OCI-LY1 (cell line): ENCODE data around the gene LPCAT3.

Experiments used
- H2AFZ ChIP-seq: fragments of 200-600 bp; sonication (generic), shearing (Covaris generic); 2 replicates; pipeline ENCODE4 v1.6.0; 2014; ENCODE audit warnings: antibody characterized with exemption, mild to moderate bottlenecking, low read length
- H3F3A ChIP-seq: fragments of 200-600 bp; sonication (generic), shearing (Covaris generic); 2 replicates; pipeline ENCODE4 v1.6.0; 2014; ENCODE audit warnings: mild to moderate bottlenecking, antibody characterized with exemption, low read length, moderate library complexity; ENCODE audit not compliant: insufficient read depth
- H3K27ac ChIP-seq: fragments of 200-600 bp; sonication (generic); 2 replicates; pipeline ENCODE4 v1.5.1; 2014; ENCODE audit warnings: low read length, mixed run types, mild to moderate bottlenecking, low read depth; ENCODE audit not compliant: poor library complexity, severe bottlenecking
- H3K27me3 ChIP-seq: fragments of 200-600 bp; sonication (generic); 2 replicates; pipeline ENCODE4 v1.6.0; 2014; ENCODE audit warnings: antibody characterized with exemption, mild to moderate bottlenecking, low read length, moderate library complexity; ENCODE audit not compliant: insufficient read depth
- H3K36me3 ChIP-seq: fragments of 200-600 bp; sonication (generic); 2 replicates; pipeline ENCODE4 v1.6.1; 2014; ENCODE audit warnings: mild to moderate bottlenecking, antibody characterized with exemption, low read length, moderate library complexity, mixed read lengths; ENCODE audit not compliant: insufficient read depth
- H3K4me1 ChIP-seq: fragments of 200-600 bp; sonication (generic); 2 replicates; pipeline ENCODE4 v1.5.1; 2014; ENCODE audit warnings: mild to moderate bottlenecking, low read length, moderate library complexity; ENCODE audit not compliant: insufficient read depth, severe bottlenecking
- H3K4me2 ChIP-seq: fragments of 200-600 bp; sonication (generic), shearing (Covaris generic); 2 replicates; pipeline ENCODE4 v1.6.1; 2014; ENCODE audit warnings: low read length
- H3K4me3 ChIP-seq: fragments of 200-600 bp; sonication (generic); 2 replicates; pipeline ENCODE4 v1.5.1; 2014; ENCODE audit warnings: low read length, low read depth, mild to moderate bottlenecking, mixed read lengths; ENCODE audit not compliant: poor library complexity, severe bottlenecking
- H3K79me2 ChIP-seq: fragments of 200-600 bp; shearing (Covaris generic); 2 replicates; pipeline ENCODE4 v1.6.1; 2016; ENCODE audit warnings: mixed run types, low read length, mixed read lengths; ENCODE audit not compliant: insufficient read depth
- H3K9ac ChIP-seq: fragments of 200-600 bp; sonication (generic), shearing (Covaris generic); 2 replicates; pipeline ENCODE4 v1.6.1; 2014; ENCODE audit warnings: mild to moderate bottlenecking, low read length, mixed read lengths
- H3K9me2 ChIP-seq: fragments of 200-600 bp; sonication (generic), shearing (Covaris generic); 2 replicates; pipeline ENCODE4 v1.6.1; 2014; ENCODE audit warnings: low read depth, mild to moderate bottlenecking, low read length, mixed read lengths
- H3K9me3 ChIP-seq: fragments of 200-600 bp; shearing (Covaris generic); 2 replicates; pipeline ENCODE4 v1.6.1; 2014; ENCODE audit warnings: low read length, mixed read lengths
- H4K20me1 ChIP-seq: fragments of 200-600 bp; sonication (generic), shearing (Covaris generic); 2 replicates; pipeline ENCODE4 v1.6.0; 2016; ENCODE audit warnings: mild to moderate bottlenecking, low read length; ENCODE audit not compliant: insufficient read depth
- EZH2 ChIP-seq: fragments of 200-600 bp; sonication (generic), shearing (Covaris generic); IDR thresholded peaks from 2 replicates; pipeline ENCODE4 v1.8.0; 2017; ENCODE audit warnings: borderline replicate concordance, mixed run types, mild to moderate bottlenecking, antibody characterized with exemption, low read length, moderate library complexity, mixed read lengths
- TF ChIP-seq, protein P1 (sequence below): fragments of 200-600 bp; sonication (generic), shearing (Covaris generic); IDR thresholded peaks from 2 replicates; pipeline ENCODE4 v1.5.1; 2017; ENCODE audit warnings: mild to moderate bottlenecking, antibody characterized with exemption, low read length, moderate library complexity, mixed read lengths

The LPCAT3 gene

DNA sequence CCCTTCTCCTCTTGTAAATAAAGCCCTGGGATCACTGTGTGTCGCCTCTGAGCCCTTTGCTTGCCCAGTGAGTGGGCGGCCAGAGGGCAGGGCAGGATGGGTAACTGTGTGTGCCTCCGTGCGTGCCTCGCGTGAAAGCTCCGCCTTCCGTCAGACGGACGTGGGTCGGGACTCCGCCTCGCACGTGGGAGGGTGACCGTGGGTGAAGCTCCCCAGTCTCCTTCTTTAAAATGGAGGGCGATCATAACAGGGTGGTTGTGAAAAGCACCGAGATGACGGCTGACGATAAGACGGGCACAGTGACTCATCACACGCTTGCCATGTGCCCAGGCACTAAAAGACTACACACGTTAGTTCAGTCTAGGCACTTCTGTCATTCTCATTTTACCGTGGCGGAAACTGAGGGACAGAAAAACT lies 57.0 kb downstream of the LPCAT3 start:
- no peak for TF ChIP-seq EZH2
- TF ChIP-seq, protein P1, sequence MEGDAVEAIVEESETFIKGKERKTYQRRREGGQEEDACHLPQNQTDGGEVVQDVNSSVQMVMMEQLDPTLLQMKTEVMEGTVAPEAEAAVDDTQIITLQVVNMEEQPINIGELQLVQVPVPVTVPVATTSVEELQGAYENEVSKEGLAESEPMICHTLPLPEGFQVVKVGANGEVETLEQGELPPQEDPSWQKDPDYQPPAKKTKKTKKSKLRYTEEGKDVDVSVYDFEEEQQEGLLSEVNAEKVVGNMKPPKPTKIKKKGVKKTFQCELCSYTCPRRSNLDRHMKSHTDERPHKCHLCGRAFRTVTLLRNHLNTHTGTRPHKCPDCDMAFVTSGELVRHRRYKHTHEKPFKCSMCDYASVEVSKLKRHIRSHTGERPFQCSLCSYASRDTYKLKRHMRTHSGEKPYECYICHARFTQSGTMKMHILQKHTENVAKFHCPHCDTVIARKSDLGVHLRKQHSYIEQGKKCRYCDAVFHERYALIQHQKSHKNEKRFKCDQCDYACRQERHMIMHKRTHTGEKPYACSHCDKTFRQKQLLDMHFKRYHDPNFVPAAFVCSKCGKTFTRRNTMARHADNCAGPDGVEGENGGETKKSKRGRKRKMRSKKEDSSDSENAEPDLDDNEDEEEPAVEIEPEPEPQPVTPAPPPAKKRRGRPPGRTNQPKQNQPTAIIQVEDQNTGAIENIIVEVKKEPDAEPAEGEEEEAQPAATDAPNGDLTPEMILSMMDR: no peak
- Histone ChIP-seq H2AFZ (no peak overlapping the region), H3K9me2 (no peaks in the 10 kb centered on the region), H3K4me1 (peaks cover 52% of the 10 kb centered on the region), H3K27ac (no peak overlapping the region), H3K4me2 (peak overlapping the region; percentile 31; the same call in 1 of the 2 replicates), H3K27me3 (0 out of 2 replicates have a peak, but pooled peaks cover 5% of the 10 kb centered on the region), H3K79me2 (no peaks in the 10 kb centered on the region), H3F3A (0 out of 2 replicates have a peak, but pooled peaks cover 2% of the 10 kb centered on the region), H3K4me3 (peak overlapping the region; percentile 5), H3K9me3 (no peaks in the 10 kb centered on the region), H3K9ac (no peak overlapping the region), H3K36me3 (peaks cover 22% of the 10 kb centered on the region), H4K20me1 (no peaks in the 10 kb centered on the region)

DNA sequence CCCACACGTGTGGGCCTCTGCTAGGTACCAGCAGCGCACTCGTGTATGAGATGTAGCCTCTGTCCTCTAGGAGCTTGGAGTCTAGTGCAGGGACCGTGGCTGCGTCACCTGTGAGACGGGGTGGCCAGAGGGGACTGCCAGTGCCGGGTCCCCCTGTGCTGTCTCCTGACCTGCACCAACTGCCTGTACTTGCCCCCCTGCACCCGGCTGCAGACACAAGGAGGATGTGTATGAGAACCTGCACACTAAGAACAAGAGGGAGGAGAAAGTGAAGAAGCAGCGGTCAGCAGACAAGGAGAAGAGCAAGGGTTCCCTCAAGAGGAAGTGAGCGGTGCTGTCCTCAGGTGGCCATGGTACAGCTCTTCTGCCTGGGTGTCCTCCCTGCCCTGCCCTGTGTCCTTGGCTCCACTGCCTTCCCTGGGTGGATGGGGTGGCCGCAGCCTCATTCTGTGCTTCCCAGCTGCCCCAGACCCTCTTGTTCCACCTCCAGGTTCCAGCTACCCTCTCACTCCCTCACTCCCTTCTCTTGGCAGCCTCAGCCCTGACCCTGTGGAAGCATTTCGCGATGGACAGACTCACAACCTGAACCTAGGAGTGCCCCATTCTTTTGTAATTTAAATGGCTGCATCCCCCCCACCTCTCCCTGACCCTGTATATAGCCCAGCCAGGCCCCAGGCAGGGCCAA lies 57.5 kb downstream of the LPCAT3 start:
- H3K27ac ChIP-seq: no peak overlapping the region
- TF ChIP-seq EZH2: no peak
- TF ChIP-seq, protein P1: no peak
- peaks cover 52% of the 10 kb centered on the region for H3K4me1 ChIP-seq
- H3K9me3 ChIP-seq: no peaks in the 10 kb centered on the region
- H2AFZ ChIP-seq: no peak overlapping the region
- H3F3A ChIP-seq: no peaks in the 10 kb centered on the region
- H3K9me2 ChIP-seq: no peaks in the 10 kb centered on the region
- no peak overlapping the region for H3K9ac ChIP-seq
- H3K4me2 ChIP-seq: peak overlapping the region; percentile 31; the same call in 1 of the 2 replicates
- H3K36me3 ChIP-seq: peaks cover 17% of the 10 kb centered on the region
- no peaks in the 10 kb centered on the region for H3K79me2 ChIP-seq
- no peaks in the 10 kb centered on the region for H4K20me1 ChIP-seq
- H3K27me3 ChIP-seq: peaks cover 10% of the 10 kb centered on the region; the same call in 1 of the 2 replicates
- H3K4me3 ChIP-seq: no peak overlapping the region

DNA sequence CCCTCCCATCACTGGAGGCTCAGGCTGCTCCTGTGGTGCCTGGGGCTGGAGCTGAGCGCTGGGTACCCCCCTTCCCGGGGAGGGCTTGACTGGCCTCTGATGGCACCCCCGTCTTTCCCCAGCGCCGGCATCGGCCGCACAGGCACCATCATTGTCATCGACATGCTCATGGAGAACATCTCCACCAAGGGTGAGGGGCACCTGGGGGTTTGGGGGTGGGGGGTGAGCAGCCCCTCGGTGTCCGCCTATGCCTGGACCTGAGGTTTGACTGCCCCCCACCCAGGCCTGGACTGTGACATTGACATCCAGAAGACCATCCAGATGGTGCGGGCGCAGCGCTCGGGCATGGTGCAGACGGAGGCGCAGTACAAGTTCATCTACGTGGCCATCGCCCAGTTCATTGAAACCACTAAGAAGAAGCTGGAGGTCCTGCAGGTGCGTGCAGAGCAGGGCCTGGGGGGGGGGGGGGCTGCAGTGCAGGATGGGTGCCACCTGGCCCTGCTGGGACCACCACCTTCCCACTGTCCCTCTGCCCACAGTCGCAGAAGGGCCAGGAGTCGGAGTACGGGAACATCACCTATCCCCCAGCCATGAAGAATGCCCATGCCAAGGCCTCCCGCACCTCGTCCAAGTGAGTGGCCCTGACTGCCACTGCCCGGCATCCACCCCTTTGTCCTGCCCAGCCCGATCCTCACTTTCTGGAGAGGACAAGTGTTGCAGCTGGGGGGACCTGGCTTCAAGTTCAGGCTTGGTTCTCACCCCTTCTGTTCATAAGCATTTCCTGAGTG lies 58.3 kb downstream of the LPCAT3 start:
- no peak overlapping the region for H3K9ac ChIP-seq

More for the DNA sequence above, 58.3 kb downstream of the LPCAT3 start:
- H3K36me3 ChIP-seq: peaks cover 11% of the 10 kb centered on the region
- no peak overlapping the region for H3K27ac ChIP-seq
- H4K20me1 ChIP-seq: no peaks in the 10 kb centered on the region
- H3K9me3 ChIP-seq: no peaks in the 10 kb centered on the region
- no peak overlapping the region for H3K4me3 ChIP-seq
- TF ChIP-seq EZH2: no peak
- TF ChIP-seq, protein P1: no peak
- no peaks in the 10 kb centered on the region for H3K79me2 ChIP-seq
- no peaks in the 10 kb centered on the region for H3F3A ChIP-seq
- no peak overlapping the region for H3K4me2 ChIP-seq
- H3K27me3 ChIP-seq: peaks cover 10% of the 10 kb centered on the region; the same call in 1 of the 2 replicates
- H2AFZ ChIP-seq: no peak overlapping the region
- H3K9me2 ChIP-seq: no peaks in the 10 kb centered on the region
- peaks cover 48% of the 10 kb centered on the region for H3K4me1 ChIP-seq
